GM18505 (cell line): ENCODE results near the gene ALLC.
A peak's percentile ranks its signal among the peaks of the same experiment; 100 is the strongest.
"Not testable (repeated sequence)": the region's sequence is repeated elsewhere in the genome, so short reads cannot be mapped to it uniquely, and the experiment has no call there.

Experiments used
- ATAC-seq: cut with Tn5 transposase; IDR thresholded peaks from one replicate; pipeline ENCODE4 v1.9.1; 2021; ENCODE audit not compliant: unreplicated experiment
- POLR2A ChIP-seq: IDR thresholded peaks from 4 replicates; pipeline ENCODE4 v1.6.1; 2011; ENCODE audit warnings: borderline replicate concordance; ENCODE audit not compliant: insufficient read depth, insufficient read length; ENCODE audit errors: extremely low read depth

The ALLC gene

GRCh38 chr2:3649581-3649980, 8.4 kb upstream of the ALLC start:
- no peak for TF ChIP-seq POLR2A
- no peak for ATAC-seq

GRCh38 chr2:3650140-3650920, 7.7 kb upstream of the ALLC start:
- ATAC-seq, result no peak
- no peak for TF ChIP-seq POLR2A

- no peak for TF ChIP-seq POLR2A
- ATAC-seq, result peak; percentile 90
These were observed 6.0 kb upstream of the ALLC start for GRCh38 chr2:3651691-3652648.

- ATAC-seq, result no peak
These were observed 4.9 kb upstream of the ALLC start for GRCh38 chr2:3652896-3653625.

GRCh38 chr2:3654011-3654410, 4.0 kb upstream of the ALLC start:
- no peak for ATAC-seq
- TF ChIP-seq POLR2A, result no peak

More at GRCh38 chr2:3652896-3653625, 4.9 kb upstream of the ALLC start:
- no peak for TF ChIP-seq POLR2A

GRCh38 chr2:3654531-3655225, 3.3 kb upstream of the ALLC start:
- no peak for TF ChIP-seq POLR2A
- no peak for ATAC-seq

- no peak for ATAC-seq
These were observed 1.9 kb upstream of the ALLC start for GRCh38 chr2:3655871-3656761.

GRCh38 chr2:3656762-3657721, 958 bp upstream of the ALLC start:
- TF ChIP-seq POLR2A, result no peak
- ATAC-seq, result no peak

More at GRCh38 chr2:3655871-3656761, 1.9 kb upstream of the ALLC start:
- TF ChIP-seq POLR2A, result no peak

GRCh38 chr2:3659447-3660432, 1.7 kb downstream of the ALLC start:
- no peak for TF ChIP-seq POLR2A
- ATAC-seq, result no peak

GRCh38 chr2:3660640-3661039, 2.6 kb downstream of the ALLC start:
- not testable (repeated sequence) for ATAC-seq

GRCh38 chr2:3661149-3661660, 3.2 kb downstream of the ALLC start:
- no peak for ATAC-seq
- TF ChIP-seq POLR2A, result no peak
